A549 (cell line): Measurements from ENCODE around the gene OPRL1.

Experiments
- CTCF ChIP-seq: fragments of >200 bp; sonication (Bioruptor Twin); formaldehyde crosslinking; IDR thresholded peaks from 3 replicates; pipeline ENCODE4 v1.5.1; 2016
- EP300 ChIP-seq, 2 experiments: fragments of >200 bp; sonication (Bioruptor Twin); formaldehyde crosslinking; IDR thresholded peaks; 2 replicates in 1 of 2; 3 replicates in 1 of 2; pipeline ENCODE4 v1.6.1; 2016 to 2017
- PHF8 ChIP-seq: fragments of 200-600 bp; sonication (generic); IDR thresholded peaks from 2 replicates; pipeline ENCODE4 v1.6.1; 2016; ENCODE audit warnings: low read depth, mild to moderate bottlenecking, antibody characterized with exemption, moderate library complexity, borderline replicate concordance
- RFX5 ChIP-seq: fragments of 450-650 bp; IDR thresholded peaks from 2 replicates; pipeline ENCODE4 v1.7.1; 2014; ENCODE audit warnings: antibody characterized with exemption, mild to moderate bottlenecking, moderate library complexity

GRCh38 chr20:64077541-64077875 lies 2.4 kb upstream of the OPRL1 start:
- TF ChIP-seq CTCF, result no peak
- no peak for TF ChIP-seq PHF8
- TF ChIP-seq RFX5, result no peak
- no peak for TF ChIP-seq EP300 (IDR thresholded peaks at IDR 0.05)
